Transverse colon (tissue), 4 donors: ENCODE results near the gene GNAQ. TPM values are rescaled to one million over a fixed set of nuclear protein-coding genes. Genes with fewer than 3 reads are reported as not detected.

Source experiments
- DNase-seq: peaks from one replicate; pipeline ENCODE4 v3.0.0-alpha.2; 2019
- H3K27ac ChIP-seq, 4 donors: fragments of 200-600 bp; sonication (generic); 2 replicates each; pipeline ENCODE4 v1.5.1; 2016 to 2018; ENCODE audit warnings: inconsistent platforms in 4 of 4
- H3K27me3 ChIP-seq: fragments of 200-600 bp; sonication (generic); 2 replicates; pipeline ENCODE4 v1.5.1; 2017; ENCODE audit warnings: inconsistent platforms
- H3K36me3 ChIP-seq, 4 donors: fragments of 200-600 bp; sonication (generic); 2 replicates each; pipeline ENCODE4 v1.5.1; 2017 to 2019; ENCODE audit warnings: inconsistent platforms in 4 of 4
- H3K4me1 ChIP-seq, 4 donors: fragments of 200-600 bp; sonication (generic); 2 replicates each; pipeline ENCODE4 v1.5.1; 2017 to 2020; ENCODE audit warnings: inconsistent platforms in 4 of 4
- H3K4me3 ChIP-seq, 4 donors: fragments of 200-600 bp; sonication (generic); 1 replicate in 1 of 4; 2 replicates in 3 of 4; pipeline versions ENCODE4 v1.5.1 to v1.6.1; 2017 to 2019; ENCODE audit warnings: inconsistent platforms in 4 of 4
- H3K9me3 ChIP-seq, 2 donors: fragments of 200-600 bp; sonication (generic); 2 replicates each; pipeline ENCODE4 v1.5.1; 2017 to 2019; ENCODE audit warnings: inconsistent platforms in 2 of 2
- CTCF ChIP-seq, 5 experiments: fragments of 200-600 bp in 3 of 5; fragments of 450-650 bp in 2 of 5; sonication (generic) in 3 of 5; IDR thresholded peaks; 1 replicate in 2 of 5; 2 replicates in 3 of 5; pipeline ENCODE4 v1.5.1; 2016 to 2017; ENCODE audit warnings: antibody characterized with exemption in 5 of 5, inconsistent platforms in 3 of 5, mild to moderate bottlenecking in 2 of 5, moderate library complexity in 1 of 5
- EP300 ChIP-seq: sonication (generic); formaldehyde crosslinking; IDR thresholded peaks from one replicate; pipeline ENCODE4 v1.6.1; 2017; ENCODE audit warnings: antibody characterized with exemption, low read depth
- POLR2A ChIP-seq: fragments of 450-650 bp; IDR thresholded peaks from one replicate; pipeline ENCODE4 v1.6.1; 2016; ENCODE audit warnings: antibody characterized with exemption, mild to moderate bottlenecking, moderate library complexity
- POLR2AphosphoS5 ChIP-seq, 3 donors: sonication (generic); formaldehyde crosslinking; IDR thresholded peaks; one replicate each; pipeline ENCODE4 v1.6.1; 2016; ENCODE audit warnings: antibody characterized with exemption in 3 of 3
- WGBS, 2 donors: methylation state at CpG; one replicate each; pipeline ENCODE4 v1.1.5; 2018; ENCODE audit warnings: low coverage in 1 of 2; 5-methylcytosine and 5-hydroxymethylcytosine counted together
- in situ Hi-C, 4 donors: fragments of 200-750 bp; cut with MboI; loops; one replicate each; pipeline versions ENCODE4 v1.15.0 to v1.15.1; 2017; ENCODE audit warnings: low sequenced_read_pairs in 3 of 4, low pct_ligation_motif_present in 1 of 4, low pct_unique_long_range_greater_than_20kb in 1 of 4
- intact Hi-C: fragments of 100-400 bp; cut with DNase I; formaldehyde crosslinking; loops from one replicate; pipeline ENCODE4 v1.15.1; 2023; ENCODE audit warnings: low total_unique reads
- total RNA-seq, 4 donors: library from RNA; depleted of rRNA; stranded (reverse); fragments of >200 nt; gene quantifications; one replicate each; pipeline ENCODE4 v1.1.0, GENCODE V29; 2016

Gene GNAQ
- total RNA-seq, 4 donors from 2014 or later, result 36.3 to 54.9 (median 47.1) TPM

- 26 to 37% methylated on average over 3 to 5 of the region's 5 CpGs for WGBS, 2 donors
- intact Hi-C loops, result no loop called here
- Histone ChIP-seq H3K27me3 (no peaks in the 10 kb centered on the region), H3K9me3 (no peaks in the 10 kb centered on the region), H3K4me1 (peaks cover 19 to 65% (median 42%) of the 10 kb centered on the region in 4 donors), H3K27ac (peak overlapping the region; percentile 20 to 64 (median 54)), H3K4me3 (no peak overlapping the region), H3K36me3 (no peaks in the 10 kb centered on the region)
- in situ Hi-C loops, result no loop called here
- no peak for DNase-seq
- TF ChIP-seq CTCF (IDR thresholded peaks at IDR 0.05), result no peak
- no peak for TF ChIP-seq POLR2AphosphoS5 (IDR thresholded peaks at IDR 0.05)
- TF ChIP-seq POLR2A, result no peak
- no peak for TF ChIP-seq EP300
Observed at GRCh38 chr9:78010445-78010844, 21.2 kb downstream of the GNAQ start.

DNA sequence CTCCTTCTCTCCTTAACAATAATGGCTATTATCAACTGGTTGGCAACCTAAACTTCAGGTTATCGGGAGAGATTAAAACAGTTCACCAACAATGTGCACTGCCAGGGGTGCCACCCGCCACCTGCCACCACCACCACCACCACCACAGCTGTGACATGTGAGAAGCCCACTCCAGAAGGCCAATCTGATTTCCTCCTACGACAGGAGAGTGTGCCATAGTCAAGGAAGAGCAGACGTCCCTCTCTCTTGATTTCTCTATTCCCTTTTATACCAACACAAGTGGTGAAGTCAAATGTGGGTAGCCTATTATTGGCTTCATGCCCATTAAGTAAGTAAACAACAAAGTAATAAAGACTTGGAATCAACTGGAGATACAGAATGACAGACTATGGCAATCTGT lies 22.4 kb downstream of the GNAQ start:
- TF ChIP-seq POLR2A, result no peak
- TF ChIP-seq CTCF (IDR thresholded peaks at IDR 0.05), result no peak
- TF ChIP-seq POLR2AphosphoS5 (IDR thresholded peaks at IDR 0.05), result no peak
- no peak for TF ChIP-seq EP300
- WGBS, 2 donors, result 69% methylated on average over 4 of the region's 4 CpGs; no CpG with 5 or more reads in 1 of the 2 donors
- Histone ChIP-seq H3K4me3 (no peak overlapping the region), H3K27me3 (no peaks in the 10 kb centered on the region), H3K36me3 (no peaks in the 10 kb centered on the region), H3K27ac (no peak overlapping the region), H3K4me1 (peaks cover 23 to 77% (median 52%) of the 10 kb centered on the region in 4 donors), H3K9me3 (no peaks in the 10 kb centered on the region)
- intact Hi-C loops (no loop called here), in situ Hi-C loops (no loop called here)
- DNase-seq, result no peak

GRCh38 chr9:78006734-78007133 lies 24.9 kb downstream of the GNAQ start:
- intact Hi-C loops, result no loop called here
- Histone ChIP-seq H3K4me1 (peaks cover 25 to 92% (median 59%) of the 10 kb centered on the region in 4 donors), H3K9me3 (no peaks in the 10 kb centered on the region), H3K27me3 (no peaks in the 10 kb centered on the region), H3K27ac (no peak overlapping the region), H3K4me3 (no peak overlapping the region), H3K36me3 (no peaks in the 10 kb centered on the region)
- in situ Hi-C loops, result no loop called here
- DNase-seq, result no peak
- WGBS, 2 donors, result 47 to 73% methylated on average over 1 of the region's 1 CpG
- no peak for TF ChIP-seq EP300
- no peak for TF ChIP-seq POLR2AphosphoS5 (IDR thresholded peaks at IDR 0.05)
- TF ChIP-seq POLR2A, result no peak
- TF ChIP-seq CTCF (IDR thresholded peaks at IDR 0.05), result no peak

DNA sequence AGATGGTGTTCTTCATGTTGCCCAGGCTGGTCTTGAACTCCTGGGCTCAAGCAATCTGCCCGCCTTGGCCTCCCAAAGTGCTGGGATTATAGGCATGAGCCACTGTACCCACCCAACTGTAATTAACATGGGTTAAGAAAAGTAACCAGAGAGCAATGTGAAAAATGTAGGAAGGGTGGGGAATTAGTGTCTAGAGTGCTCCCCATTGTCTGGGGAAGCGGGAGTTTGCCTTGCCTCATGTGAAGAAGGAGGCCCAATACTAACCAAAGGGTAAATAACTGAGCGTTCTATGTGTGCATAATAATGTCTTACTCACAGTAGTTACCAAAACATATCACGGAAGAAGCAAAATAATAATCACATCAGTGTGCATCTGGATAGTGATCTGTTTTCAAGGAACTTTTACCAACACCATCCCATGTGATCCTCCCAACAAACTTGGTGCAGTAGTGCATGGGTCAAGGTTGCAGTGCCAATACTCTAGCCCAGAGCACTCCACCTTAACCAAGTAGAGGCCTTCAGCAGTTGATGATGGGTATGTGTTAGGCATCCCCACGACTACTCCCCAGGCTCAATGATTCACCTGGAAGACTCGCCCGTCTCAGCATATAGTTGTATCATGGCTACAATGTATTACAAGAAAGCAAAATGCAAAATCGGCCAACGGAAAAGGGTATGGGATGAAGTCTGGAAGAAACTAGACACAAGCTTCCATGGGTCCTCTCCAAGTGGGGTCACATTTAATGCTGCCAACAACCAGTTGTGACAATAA lies 26.2 kb downstream of the GNAQ start:
- intact Hi-C loops (no loop called here), in situ Hi-C loops (no loop called here)
- Histone ChIP-seq H3K4me1 (peaks cover 22 to 86% (median 46%) of the 10 kb centered on the region in 4 donors), H3K27ac (no peak overlapping the region), H3K9me3 (no peaks in the 10 kb centered on the region), H3K36me3 (no peaks in the 10 kb centered on the region), H3K4me3 (no peak overlapping the region), H3K27me3 (no peaks in the 10 kb centered on the region)
- WGBS, 2 donors, result 84 to 89% methylated on average over 6 to 9 of the region's 9 CpGs
- TF ChIP-seq EP300 (no peak), CTCF (IDR thresholded peaks at IDR 0.05) (no peak), POLR2AphosphoS5 (IDR thresholded peaks at IDR 0.05) (no peak), POLR2A (no peak)
- no peak for DNase-seq
